Stomach smooth muscle (tissue), 2 donors: Measurements from ENCODE around the gene DIDO1.
"Not testable (repeated sequence)": the region's sequence is repeated elsewhere in the genome, so short reads cannot be mapped to it uniquely, and the experiment has no call there.

Experiments used
- H3K27ac ChIP-seq: one replicate; pipeline ENCODE4 v1.7.0; 2013; ENCODE audit warnings: mild to moderate bottlenecking, low read length, inconsistent platforms
- H3K27me3 ChIP-seq, 2 donors: one replicate each; pipeline ENCODE4 v1.7.0; 2013; ENCODE audit warnings: low read length in 2 of 2; ENCODE audit not compliant: insufficient read depth in 2 of 2, control insufficient read depth in 1 of 2
- H3K36me3 ChIP-seq, 2 donors: one replicate each; pipeline ENCODE4 v1.7.0; 2013; ENCODE audit warnings: low read length in 2 of 2; ENCODE audit not compliant: control insufficient read depth in 2 of 2, insufficient read depth in 2 of 2
- H3K4me1 ChIP-seq: one replicate; pipeline ENCODE4 v1.7.0; 2013; ENCODE audit warnings: low read length; ENCODE audit not compliant: control insufficient read depth, insufficient read depth
- H3K4me3 ChIP-seq, 2 donors: one replicate each; pipeline ENCODE4 v1.7.0; 2013; ENCODE audit warnings: low read length in 2 of 2
- H3K9ac ChIP-seq, 2 donors: one replicate each; pipeline ENCODE4 v1.7.0; 2013; ENCODE audit warnings: low read length in 2 of 2, mild to moderate bottlenecking in 1 of 2
- H3K9me3 ChIP-seq, 2 donors: one replicate each; pipeline ENCODE4 v1.7.0; 2013; ENCODE audit warnings: low read length in 2 of 2; ENCODE audit not compliant: control insufficient read depth in 2 of 2
- donor health status: healthy.
- donor health status: Pancreatic carcinoma.

Gene DIDO1

GRCh38 chr20:62925076-62925419, 1.3 kb downstream of the DIDO1 start:
- H3K9me3 ChIP-seq = no peaks in the 10 kb centered on the region
- no peaks in the 10 kb centered on the region for H3K36me3 ChIP-seq
- H3K27ac ChIP-seq = peak overlapping the region; percentile 89
- peak overlapping the region; percentile 95 for H3K9ac ChIP-seq
- peaks cover 59% of the 10 kb centered on the region for H3K4me1 ChIP-seq
- H3K27me3 ChIP-seq = no peaks in the 10 kb centered on the region
- H3K4me3 ChIP-seq = peak overlapping the region; percentile 56 to 93

GRCh38 chr20:62924442-62925075, 1.7 kb downstream of the DIDO1 start:
- H3K4me3 ChIP-seq = peak overlapping the region; percentile 56 to 93
- H3K4me1 ChIP-seq = peaks cover 61% of the 10 kb centered on the region
- peak overlapping the region; percentile 95 for H3K9ac ChIP-seq
- H3K36me3 ChIP-seq = no peaks in the 10 kb centered on the region
- no peaks in the 10 kb centered on the region for H3K9me3 ChIP-seq
- H3K27me3 ChIP-seq = no peaks in the 10 kb centered on the region
- H3K27ac ChIP-seq = peak overlapping the region; percentile 89

GRCh38 chr20:62923669-62924441, 2.5 kb downstream of the DIDO1 start:
- Histone ChIP-seq H3K4me1 (peaks cover 62% of the 10 kb centered on the region), H3K9me3 (no peaks in the 10 kb centered on the region), H3K4me3 (peak overlapping the region; percentile 56 to 93), H3K36me3 (no peaks in the 10 kb centered on the region), H3K27ac (no peak overlapping the region), H3K9ac (peak overlapping the region in 1 of 2 donors; percentile 95), H3K27me3 (no peaks in the 10 kb centered on the region)

GRCh38 chr20:62923059-62923668, 3.1 kb downstream of the DIDO1 start:
- H3K9me3 ChIP-seq, H3K36me3 ChIP-seq, H3K27me3 ChIP-seq, H3K9ac ChIP-seq: not testable (repeated sequence)
- peak overlapping the region; percentile 6 for H3K27ac ChIP-seq
- H3K4me3 ChIP-seq = peak overlapping the region in 1 of 2 donors; percentile 29
- peaks cover 63% of the 10 kb centered on the region for H3K4me1 ChIP-seq

- Histone ChIP-seq H3K4me1 (peaks cover 65% of the 10 kb centered on the region), H3K36me3 (no peaks in the 10 kb centered on the region), H3K27ac (peak overlapping the region; percentile 6), H3K9ac (no peak overlapping the region), H3K9me3 (no peaks in the 10 kb centered on the region), H3K27me3 (no peaks in the 10 kb centered on the region), H3K4me3 (no peak overlapping the region)
Observed at GRCh38 chr20:62922451-62922921, 3.8 kb downstream of the DIDO1 start.

GRCh38 chr20:62921119-62921687, 5.1 kb downstream of the DIDO1 start:
- Histone ChIP-seq H3K4me1 (peaks cover 68% of the 10 kb centered on the region), H3K9me3 (no peaks in the 10 kb centered on the region), H3K9ac (no peak overlapping the region), H3K27me3 (no peaks in the 10 kb centered on the region), H3K36me3 (no peaks in the 10 kb centered on the region), H3K4me3 (peak overlapping the region in 1 of 2 donors; percentile 22), H3K27ac (no peak overlapping the region)

GRCh38 chr20:62920039-62920645, 6.2 kb downstream of the DIDO1 start:
- no peak overlapping the region for H3K27ac ChIP-seq

GRCh38 chr20:62918831-62919230, 7.5 kb downstream of the DIDO1 start:
- Histone ChIP-seq H3K4me1 (peaks cover 71% of the 10 kb centered on the region), H3K27ac (no peak overlapping the region)

More at GRCh38 chr20:62920039-62920645, 6.2 kb downstream of the DIDO1 start:
- no peaks in the 10 kb centered on the region for H3K9me3 ChIP-seq
- H3K4me3 ChIP-seq = no peak overlapping the region
- no peak overlapping the region for H3K9ac ChIP-seq
- no peaks in the 10 kb centered on the region for H3K27me3 ChIP-seq
- H3K4me1 ChIP-seq = peaks cover 68% of the 10 kb centered on the region
- no peaks in the 10 kb centered on the region for H3K36me3 ChIP-seq

GRCh38 chr20:62918147-62918546, 8.2 kb downstream of the DIDO1 start:
- Histone ChIP-seq H3K4me3 (no peak overlapping the region), H3K9ac (no peak overlapping the region), H3K36me3 (peaks cover 0 to under 1% of the 10 kb centered on the region in 2 donors), H3K4me1 (peaks cover 70% of the 10 kb centered on the region), H3K27me3 (no peaks in the 10 kb centered on the region), H3K27ac (no peak overlapping the region), H3K9me3 (no peaks in the 10 kb centered on the region)

More at GRCh38 chr20:62918831-62919230, 7.5 kb downstream of the DIDO1 start:
- H3K36me3 ChIP-seq = no peaks in the 10 kb centered on the region
- H3K9ac ChIP-seq = no peak overlapping the region
- H3K4me3 ChIP-seq = no peak overlapping the region
- H3K27me3 ChIP-seq = no peaks in the 10 kb centered on the region
- no peaks in the 10 kb centered on the region for H3K9me3 ChIP-seq

- H3K36me3 ChIP-seq = peaks cover 0 to 3% of the 10 kb centered on the region in 2 donors
- peaks cover 68% of the 10 kb centered on the region for H3K4me1 ChIP-seq
- no peak overlapping the region for H3K9ac ChIP-seq
- H3K27ac ChIP-seq = no peak overlapping the region
- no peaks in the 10 kb centered on the region for H3K27me3 ChIP-seq
- H3K9me3 ChIP-seq = no peaks in the 10 kb centered on the region
- H3K4me3 ChIP-seq = no peak overlapping the region
Observed at GRCh38 chr20:62917720-62918119, 8.6 kb downstream of the DIDO1 start.
